ENCODE data around the gene OOSP3.
"Not testable (repeated sequence)": the region's sequence is repeated elsewhere in the genome, so short reads cannot be mapped to it uniquely, and the experiment has no call there.

Gene OOSP3, protein sequence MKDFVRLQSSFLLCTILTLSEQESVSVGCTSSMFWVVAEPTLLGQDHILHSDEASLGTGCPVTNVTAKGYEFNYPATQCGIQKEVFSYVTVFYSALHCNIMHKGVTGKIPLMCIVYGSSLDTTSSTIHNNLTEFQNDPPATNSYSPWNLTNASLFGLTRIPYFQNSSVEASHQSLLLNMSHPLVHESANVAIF

DNA sequence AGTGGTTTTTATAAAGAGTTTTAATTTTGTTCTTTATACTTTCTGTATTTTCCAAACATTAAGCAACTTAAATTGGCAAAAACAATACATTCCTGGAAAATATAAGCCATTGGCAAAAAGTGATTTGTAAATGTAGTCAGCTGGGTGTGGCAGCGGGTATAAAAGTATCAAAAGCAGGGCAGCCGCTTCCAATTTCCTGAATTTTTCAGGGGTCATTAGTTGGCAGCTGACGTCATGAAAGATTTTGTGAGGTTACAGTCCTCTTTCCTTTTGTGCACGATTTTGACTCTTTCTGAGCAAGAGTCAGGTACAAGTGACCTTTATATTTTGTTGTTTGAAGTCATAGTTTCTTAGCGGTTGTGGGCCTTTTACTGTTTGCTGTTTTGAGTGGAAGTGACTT, at the start of gene OOSP3:
TSS of gene OOSP3 (plus strand) at position 208 of the 400 bp plus-strand sequence. CDS start at position 235, 27 bp downstream.
- no peak for DNase-seq (ENCODE audit: low spot score)

DNA sequence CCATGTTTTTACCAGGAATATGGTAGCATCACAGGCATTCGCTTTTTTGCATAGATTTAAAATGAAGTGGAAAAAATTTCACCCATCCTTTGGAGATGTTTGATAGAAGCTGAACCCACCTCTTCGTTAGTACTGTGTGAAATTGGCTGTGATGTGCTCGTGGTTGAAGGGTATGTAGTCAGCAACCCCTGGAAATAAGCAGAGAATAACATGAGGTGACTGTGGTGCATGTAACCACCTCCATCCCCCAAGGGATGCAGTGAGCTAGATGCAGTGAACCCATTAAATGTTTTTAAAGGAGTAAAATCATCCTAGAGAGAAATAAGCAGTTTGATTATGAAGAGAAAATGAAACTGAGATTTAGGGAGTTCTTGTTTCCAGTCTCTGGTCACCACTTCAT, 49.2 kb upstream of the OOSP3 start:
- DNase-seq (ENCODE audit: low spot score), result no peak

GRCh38 chr11:59833602-59834001, 45.0 kb upstream of the OOSP3 start:
- no peak for DNase-seq (ENCODE audit: low spot score)

- no peak for DNase-seq (ENCODE audit: low spot score)
Observed at GRCh38 chr11:59839615-59840014, 39.0 kb upstream of the OOSP3 start.

DNA sequence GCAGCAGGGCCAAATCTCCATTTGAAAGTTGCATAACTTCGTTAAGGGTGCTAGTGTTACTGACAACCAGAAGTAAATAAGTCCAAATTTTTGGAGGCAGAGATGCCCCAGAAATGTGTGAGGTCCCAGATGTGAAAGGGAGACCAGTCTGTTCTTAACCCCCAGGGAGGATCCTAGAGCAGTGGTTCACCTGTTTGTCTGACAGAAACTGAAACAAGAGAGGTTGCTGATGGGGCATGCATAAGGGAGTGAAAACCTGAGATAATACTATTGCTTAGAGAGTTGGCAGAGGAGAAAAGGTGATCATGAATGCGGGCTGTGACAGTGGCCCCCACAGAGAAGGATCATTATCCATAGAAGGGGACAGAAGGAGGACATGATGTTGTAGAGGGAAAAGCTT, 37.1 kb upstream of the OOSP3 start:
- DNase-seq (ENCODE audit: low spot score), result no peak

GRCh38 chr11:59842316-59842715, 36.3 kb upstream of the OOSP3 start:
- no peak for DNase-seq (ENCODE audit: low spot score)

- no peak for DNase-seq (ENCODE audit: low spot score)
Observed at GRCh38 chr11:59845399-59845798, 33.2 kb upstream of the OOSP3 start, which contains the start of gene CBLIF. CBLIF (minus strand) TSS chr11:59845499; CDS start chr11:59845453, 46 bp downstream.

DNA sequence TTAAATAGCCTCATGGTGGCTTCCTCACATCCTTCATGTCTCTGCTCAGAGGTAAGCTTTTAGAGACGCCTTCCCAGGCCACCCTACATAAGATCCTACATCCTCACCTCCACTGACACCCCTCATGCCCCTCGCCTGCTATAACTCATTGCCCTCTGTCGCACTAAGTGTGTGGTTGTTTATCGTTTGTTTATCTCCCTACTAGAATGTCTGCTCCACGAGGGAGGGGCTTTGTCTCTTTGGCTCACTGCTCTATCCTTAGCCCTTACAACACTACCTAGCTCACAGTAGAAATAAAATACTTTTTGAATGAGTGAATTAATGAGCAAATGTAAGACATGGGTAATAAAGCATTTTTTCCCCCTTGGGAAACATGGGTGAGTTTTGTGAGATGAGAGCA, 32.0 kb upstream of the OOSP3 start:
- DNase-seq (ENCODE audit: low spot score), result no peak

GRCh38 chr11:59847626-59848025, 31.0 kb upstream of the OOSP3 start:
- no peak for DNase-seq (ENCODE audit: low spot score)

DNA sequence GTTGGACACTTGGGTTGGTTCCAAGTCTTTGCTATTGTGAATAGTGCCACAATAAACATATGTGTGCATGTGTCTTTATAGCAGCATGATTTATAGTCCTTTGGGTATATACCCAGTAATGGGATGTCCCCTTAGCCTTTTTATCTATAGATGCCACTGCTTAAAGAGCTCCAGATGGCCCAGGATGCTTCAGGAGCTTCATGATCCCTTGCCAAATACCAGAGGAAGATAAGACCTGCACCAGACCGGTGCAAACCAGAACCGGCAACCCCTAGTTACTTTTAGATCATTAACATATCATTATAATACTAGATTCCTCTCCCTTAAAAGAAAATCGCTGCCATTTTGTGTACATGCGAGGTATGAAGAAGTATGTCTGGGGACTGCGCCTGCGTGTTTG, 30.1 kb upstream of the OOSP3 start:
- DNase-seq (ENCODE audit: low spot score), result not testable (repeated sequence)

GRCh38 chr11:59849129-59849528, 29.5 kb upstream of the OOSP3 start:
- no peak for DNase-seq (ENCODE audit: low spot score)

- DNase-seq (ENCODE audit: low spot score), result not testable (repeated sequence)
Observed at GRCh38 chr11:59849551-59849950, 29.0 kb upstream of the OOSP3 start.

DNA sequence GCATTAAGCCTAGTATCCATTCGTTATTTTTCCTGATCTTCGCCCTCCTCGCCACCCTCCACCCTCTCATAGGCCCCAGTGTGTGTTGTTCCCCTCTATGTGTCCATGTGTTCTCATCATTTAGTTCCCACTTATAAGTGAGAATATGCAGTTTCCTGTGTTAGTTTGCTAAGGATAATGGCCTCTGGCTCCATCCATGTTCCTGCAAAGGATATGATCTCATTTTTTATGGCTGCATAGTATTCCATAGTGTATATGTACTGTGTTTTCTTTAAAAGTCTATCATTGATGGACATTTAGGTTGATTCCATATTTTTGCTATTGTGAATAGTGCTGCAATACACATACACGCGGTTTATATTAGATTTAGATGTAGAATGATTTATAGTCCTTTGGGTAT, 27.2 kb upstream of the OOSP3 start:
- DNase-seq (ENCODE audit: low spot score), result not testable (repeated sequence)

DNA sequence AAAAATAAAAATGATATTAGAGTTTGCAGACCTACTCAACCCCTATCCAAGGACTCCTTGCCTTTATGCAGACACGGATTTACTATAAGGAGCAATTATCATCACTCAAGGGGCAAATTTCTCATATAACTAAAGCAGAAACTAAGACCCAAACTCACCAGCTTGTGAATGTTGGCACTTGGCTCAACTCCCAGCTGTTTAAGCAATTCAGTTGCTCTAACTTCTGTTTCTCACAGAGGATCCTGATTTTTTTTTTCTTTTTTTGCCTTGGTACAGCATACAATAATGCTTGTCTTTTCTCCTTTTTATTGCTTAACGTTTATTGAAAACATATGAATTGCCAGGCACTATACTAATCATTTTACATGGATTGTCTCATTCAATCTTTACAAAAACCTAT, 23.7 kb upstream of the OOSP3 start:
- DNase-seq (ENCODE audit: low spot score), result no peak

- DNase-seq (ENCODE audit: low spot score), result no peak
Observed at GRCh38 chr11:59857439-59858434, 20.8 kb upstream of the OOSP3 start.

DNA sequence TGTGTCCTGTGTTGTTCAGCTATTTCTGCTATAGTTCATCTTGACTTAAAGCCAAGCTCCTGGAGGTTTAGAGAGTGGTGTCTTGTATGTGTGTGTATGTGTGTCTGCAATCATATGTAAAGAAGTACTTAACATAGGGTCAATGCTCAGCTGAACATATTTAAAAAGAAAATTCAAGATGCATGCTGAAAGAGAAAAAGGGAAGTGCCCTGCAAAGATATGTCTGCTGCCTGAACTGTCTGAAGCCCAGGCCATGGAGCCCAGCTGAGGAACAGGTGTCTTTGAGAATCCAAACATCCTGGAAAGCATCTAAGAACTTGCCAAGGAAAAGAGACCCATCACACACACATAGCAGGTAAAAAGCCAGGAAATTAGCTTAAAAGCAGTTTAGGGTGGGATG, 18.9 kb upstream of the OOSP3 start:
- no peak for DNase-seq (ENCODE audit: low spot score)

GRCh38 chr11:59862252-59862651, 16.3 kb upstream of the OOSP3 start:
- no peak for DNase-seq (ENCODE audit: low spot score)

DNA sequence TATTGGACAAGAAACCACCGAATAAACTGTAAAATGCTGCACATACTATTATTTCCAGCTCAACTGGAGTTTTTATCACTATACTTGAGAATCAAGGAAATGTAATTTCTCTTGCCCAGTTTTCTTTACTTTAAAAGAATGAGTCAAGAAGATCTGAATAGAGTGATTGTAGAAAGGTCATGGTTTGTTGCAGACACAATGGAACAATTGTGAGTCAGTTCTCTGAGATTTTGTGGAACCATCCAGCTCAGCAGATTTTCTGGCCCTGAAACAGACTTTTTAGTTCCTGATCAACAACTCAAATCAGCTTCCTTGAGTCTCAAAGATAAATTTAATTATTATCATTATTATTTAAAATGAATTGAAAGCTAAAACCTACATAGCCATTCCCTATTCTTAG, 13.6 kb upstream of the OOSP3 start:
- no peak for DNase-seq (ENCODE audit: low spot score)

- DNase-seq (ENCODE audit: low spot score), result no peak
Observed at GRCh38 chr11:59866397-59866796, 12.2 kb upstream of the OOSP3 start, which contains the start of gene TCN1. TCN1 (minus strand) TSS chr11:59866487; CDS start chr11:59866470, 17 bp downstream.

DNA sequence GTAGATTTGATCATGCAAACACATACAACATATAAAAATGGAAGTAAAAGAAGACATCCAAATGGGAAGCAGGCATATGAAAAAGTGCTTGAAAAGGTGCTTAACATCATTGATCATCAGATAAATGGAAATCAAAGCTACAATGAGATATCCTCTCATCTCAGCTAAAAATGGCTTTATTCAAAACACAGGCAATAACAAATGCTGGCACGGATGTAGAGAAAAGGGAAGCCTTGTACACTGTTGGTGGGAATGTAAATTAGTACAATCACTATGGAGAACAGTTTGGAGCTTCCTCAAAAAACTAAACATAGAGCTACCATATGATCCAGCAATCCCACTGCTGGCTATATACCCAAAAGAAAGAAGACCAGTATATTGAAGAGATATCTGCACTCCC, 11.7 kb upstream of the OOSP3 start:
- no peak for DNase-seq (ENCODE audit: low spot score)

- no peak for DNase-seq (ENCODE audit: low spot score)
Observed at GRCh38 chr11:59867946-59868345, 10.6 kb upstream of the OOSP3 start.

DNA sequence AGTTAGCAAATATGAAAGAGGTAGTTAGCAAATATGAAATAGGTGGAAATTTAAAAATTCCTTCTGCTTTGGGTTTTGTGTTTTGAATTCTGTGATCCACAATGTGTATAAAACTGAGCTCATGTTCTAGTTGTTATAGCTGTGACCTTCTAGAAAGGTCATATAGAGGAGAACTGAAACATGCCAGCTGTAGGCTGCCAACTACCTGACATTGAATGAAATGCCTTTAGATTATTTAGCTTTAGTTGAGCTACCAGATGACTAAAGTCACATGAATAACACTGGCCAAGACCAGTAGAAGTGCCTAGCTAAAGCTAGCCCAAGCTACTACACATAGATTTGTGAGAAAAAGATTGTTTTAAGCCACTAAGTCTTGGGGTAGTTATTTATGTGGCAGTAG, 6.5 kb upstream of the OOSP3 start:
- no peak for DNase-seq (ENCODE audit: low spot score)

DNA sequence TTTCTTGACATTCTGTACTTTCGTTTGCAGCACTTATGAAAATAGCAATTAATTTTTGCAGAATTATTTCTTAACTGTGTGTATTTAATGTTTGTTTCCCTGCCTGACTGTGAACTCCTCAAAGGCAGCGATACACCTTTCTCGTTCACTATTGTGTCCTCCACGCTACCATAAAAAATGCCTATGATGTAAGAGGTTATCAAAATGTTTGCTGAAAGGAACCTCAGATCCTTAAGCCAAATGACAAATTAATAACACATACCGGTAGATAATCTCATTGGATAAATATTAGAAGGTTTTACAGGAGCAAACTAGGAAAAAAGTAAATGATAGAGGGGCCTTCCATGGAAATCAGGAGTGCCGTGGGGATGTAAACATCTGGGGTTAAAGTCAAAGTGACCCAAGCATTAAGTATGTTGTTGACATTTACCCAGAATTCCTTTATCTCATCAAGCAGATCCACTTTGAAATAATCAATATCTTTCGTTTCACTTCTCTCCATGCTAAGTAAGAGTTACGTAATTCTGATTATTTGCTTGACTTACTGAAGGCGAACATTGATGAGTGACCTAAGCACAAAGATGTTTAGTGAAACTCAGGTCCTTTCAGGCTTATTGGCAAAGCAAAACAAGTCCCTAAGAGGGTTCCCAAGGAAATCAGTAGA, 2.6 kb upstream of the OOSP3 start:
- DNase-seq (ENCODE audit: low spot score), result no peak
